ENCODE data around the gene CLEC19A.

The CLEC19A gene

GRCh38 chr16:19348578-19349315 lies 63.2 kb downstream of the CLEC19A start:
- DNase-seq (ENCODE audit: low read depth) = no peak
- no peak for TF ChIP-seq CTCF (IDR thresholded peaks at IDR 0.05; ENCODE audit: low read length, missing control alignments)
- H3K4me3 ChIP-seq (replicated peaks; ENCODE audit: low read depth, low read length) = no peak overlapping the region

DNA sequence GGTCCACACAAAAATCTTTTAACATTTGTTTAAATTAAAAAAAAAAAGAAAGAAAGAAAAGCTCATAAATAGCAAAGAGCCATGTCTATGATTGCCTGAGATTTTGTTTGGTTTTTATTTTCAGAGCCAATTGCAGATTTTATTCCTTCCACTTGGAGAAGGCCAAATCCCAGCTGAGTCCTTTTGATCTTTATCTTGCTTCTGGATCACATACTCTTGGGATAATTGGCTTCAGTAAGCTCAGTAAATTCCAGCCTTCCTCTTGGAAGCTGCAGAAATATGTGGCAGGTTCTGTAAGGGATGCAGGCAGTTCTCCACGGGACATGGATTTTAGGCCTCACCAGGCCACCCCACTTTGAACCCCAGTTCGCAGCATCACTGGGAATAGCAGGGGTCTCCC lies 68.8 kb downstream of the CLEC19A start:
- no peak overlapping the region for H3K4me3 ChIP-seq (replicated peaks; ENCODE audit: low read depth, low read length)
- no peak for TF ChIP-seq CTCF (IDR thresholded peaks at IDR 0.05; ENCODE audit: low read length, missing control alignments)
- DNase-seq (ENCODE audit: low read depth) = no peak

DNA sequence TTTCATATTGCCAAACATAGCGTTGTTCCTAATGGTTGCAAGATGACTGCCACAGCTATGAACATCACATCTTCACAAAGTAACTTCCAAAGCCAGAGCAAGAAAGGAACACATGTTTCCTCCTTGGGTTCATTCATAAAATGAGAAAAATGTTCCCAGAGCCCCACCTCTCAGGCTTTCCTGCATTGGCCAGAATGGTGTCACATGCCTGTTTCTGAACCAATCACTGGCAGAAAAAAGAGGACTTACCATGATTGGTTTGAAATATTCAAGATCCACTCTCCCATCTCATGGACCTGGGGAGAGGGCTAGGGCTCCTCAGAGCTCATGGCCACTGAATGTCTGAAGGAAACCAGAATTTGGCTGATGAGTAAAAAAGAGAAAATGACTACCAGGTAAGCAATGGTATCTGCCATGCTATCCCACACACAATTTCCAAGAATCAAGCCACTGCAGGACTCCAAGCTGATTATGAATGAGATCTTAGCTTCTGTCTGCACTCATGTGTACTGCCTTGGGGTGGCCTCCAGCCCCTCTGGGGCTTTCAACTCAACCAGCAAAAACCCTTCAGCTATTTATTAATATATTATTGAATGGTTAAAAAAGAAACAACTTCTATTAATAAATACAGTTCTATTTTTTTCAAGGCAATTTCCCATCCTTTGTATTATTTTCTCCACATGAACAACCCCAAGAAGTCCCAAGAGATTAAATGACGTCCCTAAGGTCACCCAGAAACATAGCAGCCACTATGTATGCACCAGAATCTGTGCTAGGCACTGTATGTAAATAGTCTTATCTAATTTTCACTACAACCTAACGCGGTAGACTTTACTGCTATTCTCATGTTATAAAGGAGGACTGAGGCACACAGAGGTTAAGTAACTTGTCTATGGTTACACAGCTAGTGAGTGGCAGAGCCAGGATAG lies 70.8 kb downstream of the CLEC19A start:
- TF ChIP-seq CTCF (IDR thresholded peaks at IDR 0.05; ENCODE audit: low read length, missing control alignments) = no peak
- no peak for DNase-seq (ENCODE audit: low read depth)
- H3K4me3 ChIP-seq (replicated peaks; ENCODE audit: low read depth, low read length) = no peak overlapping the region

GRCh38 chr16:19359556-19359955 lies 74.0 kb downstream of the CLEC19A start:
- no peak for DNase-seq (ENCODE audit: low read depth)
- TF ChIP-seq CTCF (IDR thresholded peaks at IDR 0.05; ENCODE audit: low read length, missing control alignments) = no peak

More at GRCh38 chr16:19359556-19359955, 74.0 kb downstream of the CLEC19A start:
- H3K4me3 ChIP-seq (replicated peaks; ENCODE audit: low read depth, low read length) = no peak overlapping the region

All from fibroblast of pulmonary artery (primary cell).